Measurements from ENCODE around the gene MACO1.
"Not testable (repeated sequence)": the region's sequence is repeated elsewhere in the genome, so short reads cannot be mapped to it uniquely, and the experiment has no call there.

GRCh38 chr1:25444604-25445003 lies 13.9 kb downstream of the MACO1 start:
- not testable (repeated sequence) for TF ChIP-seq CTCF (IDR thresholded peaks at IDR 0.05); ZFX (IDR thresholded peaks at IDR 0.05; ENCODE audit: borderline replicate concordance)

Data from 22Rv1 (cell line).